ENCODE results near the gene GNAO1. TPM values are rescaled to one million over a fixed set of nuclear protein-coding genes. Genes with fewer than 3 reads are reported as not detected.
A peak's percentile ranks its signal among the peaks of the same experiment; 100 is the strongest.

GNAO1 gene
- 250 TPM for total RNA-seq (ENCODE audit: unreplicated experiment)
- long read RNA-seq, partial matches to known transcripts: 2 of 16 reads
- long read RNA-seq, other reads (novel, unspliced or antisense): 7 of 16 reads

DNA sequence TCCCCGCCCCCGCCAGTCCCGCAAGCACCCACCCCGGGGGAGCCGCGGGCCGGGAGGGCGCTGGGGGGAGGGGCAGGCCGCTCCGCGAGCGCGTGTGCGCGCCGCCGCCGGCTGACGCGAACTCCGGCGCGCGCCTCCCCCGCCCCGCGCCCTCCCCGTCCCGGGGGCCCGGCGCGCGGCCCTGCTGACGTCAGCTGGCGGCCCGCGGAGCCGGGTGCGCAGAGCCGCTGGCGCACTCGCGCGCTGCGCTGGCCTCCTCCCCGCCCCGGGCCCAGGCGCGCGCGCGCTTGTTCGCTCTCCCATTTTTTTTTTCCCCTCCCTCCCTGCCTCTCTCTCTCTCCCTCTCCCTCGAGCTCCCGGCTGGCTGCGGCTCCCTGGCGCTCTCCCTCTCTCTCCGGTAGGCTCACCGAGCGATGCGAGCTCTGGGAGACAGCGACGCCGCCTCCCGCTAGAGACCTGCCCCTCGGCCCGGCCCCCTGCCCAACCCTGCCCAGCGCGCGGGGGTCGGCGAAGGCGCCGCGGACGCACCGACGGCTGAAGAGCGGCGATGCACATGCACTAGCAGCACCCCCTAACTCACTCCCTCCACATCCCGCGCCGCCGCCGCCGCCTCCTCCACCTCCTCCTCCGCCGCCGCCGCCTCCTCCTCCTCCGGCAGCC lies at the start of gene GNAO1:
Gene GNAO1, plus strand, starts transcription at position 334 of the 660 bp plus-strand sequence. CDS start 747 bp downstream, outside the sequence.
- peaks cover 6% of the 10 kb centered on the region for H3K4me1 Mint-ChIP-seq (ENCODE audit: low read depth, unreplicated experiment)
- H3K27ac Mint-ChIP-seq (ENCODE audit: unreplicated experiment): peak within 1 kb of the TSS; percentile 89
- TF ChIP-seq, protein P1, sequence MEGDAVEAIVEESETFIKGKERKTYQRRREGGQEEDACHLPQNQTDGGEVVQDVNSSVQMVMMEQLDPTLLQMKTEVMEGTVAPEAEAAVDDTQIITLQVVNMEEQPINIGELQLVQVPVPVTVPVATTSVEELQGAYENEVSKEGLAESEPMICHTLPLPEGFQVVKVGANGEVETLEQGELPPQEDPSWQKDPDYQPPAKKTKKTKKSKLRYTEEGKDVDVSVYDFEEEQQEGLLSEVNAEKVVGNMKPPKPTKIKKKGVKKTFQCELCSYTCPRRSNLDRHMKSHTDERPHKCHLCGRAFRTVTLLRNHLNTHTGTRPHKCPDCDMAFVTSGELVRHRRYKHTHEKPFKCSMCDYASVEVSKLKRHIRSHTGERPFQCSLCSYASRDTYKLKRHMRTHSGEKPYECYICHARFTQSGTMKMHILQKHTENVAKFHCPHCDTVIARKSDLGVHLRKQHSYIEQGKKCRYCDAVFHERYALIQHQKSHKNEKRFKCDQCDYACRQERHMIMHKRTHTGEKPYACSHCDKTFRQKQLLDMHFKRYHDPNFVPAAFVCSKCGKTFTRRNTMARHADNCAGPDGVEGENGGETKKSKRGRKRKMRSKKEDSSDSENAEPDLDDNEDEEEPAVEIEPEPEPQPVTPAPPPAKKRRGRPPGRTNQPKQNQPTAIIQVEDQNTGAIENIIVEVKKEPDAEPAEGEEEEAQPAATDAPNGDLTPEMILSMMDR (IDR thresholded peaks at IDR 0.05; ENCODE audit: partially characterized antibody, unreplicated experiment): no peak
- H3K36me3 Mint-ChIP-seq (ENCODE audit: unreplicated experiment): no peaks in the 10 kb centered on the region
- peaks cover 15% of the 10 kb centered on the region for H3K9me3 Mint-ChIP-seq (ENCODE audit: unreplicated experiment)
- DNase-seq: peak; percentile 84
- H3K27me3 Mint-ChIP-seq (ENCODE audit: unreplicated experiment): peaks cover 11% of the 10 kb centered on the region
- peak within 1 kb of the TSS; percentile 99 for H3K4me3 Mint-ChIP-seq (ENCODE audit: unreplicated experiment)

- TF ChIP-seq, protein P1 (IDR thresholded peaks at IDR 0.05; ENCODE audit: partially characterized antibody, unreplicated experiment): no peak
- Mint-ChIP-seq H3K4me3 (ENCODE audit: unreplicated experiment) (no peak overlapping the region), H3K36me3 (ENCODE audit: unreplicated experiment) (no peaks in the 10 kb centered on the region), H3K9me3 (ENCODE audit: unreplicated experiment) (peaks cover under 1% of the 10 kb centered on the region), H3K4me1 (ENCODE audit: low read depth, unreplicated experiment) (peaks cover 4% of the 10 kb centered on the region), H3K27me3 (ENCODE audit: unreplicated experiment) (no peaks in the 10 kb centered on the region), H3K27ac (ENCODE audit: unreplicated experiment) (no peak overlapping the region)
- DNase-seq: no peak
These were observed 47.6 kb upstream of the GNAO1 start for GRCh38 chr16:56143666-56144065.

- no peak for DNase-seq
- H3K36me3 Mint-ChIP-seq (ENCODE audit: unreplicated experiment): no peaks in the 10 kb centered on the region
- peaks cover 1% of the 10 kb centered on the region for H3K9me3 Mint-ChIP-seq (ENCODE audit: unreplicated experiment)
- H3K27me3 Mint-ChIP-seq (ENCODE audit: unreplicated experiment): no peaks in the 10 kb centered on the region
- TF ChIP-seq, protein P1 (IDR thresholded peaks at IDR 0.05; ENCODE audit: partially characterized antibody, unreplicated experiment): no peak
- no peak overlapping the region for H3K4me3 Mint-ChIP-seq (ENCODE audit: unreplicated experiment)
- H3K4me1 Mint-ChIP-seq (ENCODE audit: low read depth, unreplicated experiment): peaks cover 4% of the 10 kb centered on the region
- no peak overlapping the region for H3K27ac Mint-ChIP-seq (ENCODE audit: unreplicated experiment)
These were observed 45.9 kb upstream of the GNAO1 start for GRCh38 chr16:56145369-56145768.

DNA sequence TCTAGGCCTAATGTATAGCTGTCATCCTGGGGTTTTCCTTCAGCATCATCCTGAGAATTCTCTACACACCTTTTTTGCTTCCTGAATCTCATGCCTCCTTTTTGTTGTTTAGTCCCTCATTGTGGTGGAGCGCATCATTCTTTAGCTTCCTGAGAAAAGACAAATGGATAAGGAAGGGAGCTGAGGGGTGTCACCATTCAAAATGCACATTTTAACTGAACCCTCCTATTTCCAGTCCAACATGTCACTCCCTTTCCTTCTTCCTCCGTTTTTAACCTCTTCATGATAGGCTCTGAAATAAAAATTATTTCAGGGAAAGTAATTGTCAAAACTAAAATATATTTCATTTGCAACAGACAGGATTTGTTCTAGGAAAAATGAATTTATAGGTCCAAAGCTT lies 39.7 kb upstream of the GNAO1 start:
- Mint-ChIP-seq H3K9me3 (ENCODE audit: unreplicated experiment) (peaks cover 6% of the 10 kb centered on the region), H3K36me3 (ENCODE audit: unreplicated experiment) (peaks cover 7% of the 10 kb centered on the region), H3K4me1 (ENCODE audit: low read depth, unreplicated experiment) (peaks cover 2% of the 10 kb centered on the region), H3K4me3 (ENCODE audit: unreplicated experiment) (no peak overlapping the region), H3K27me3 (ENCODE audit: unreplicated experiment) (peaks cover 6% of the 10 kb centered on the region), H3K27ac (ENCODE audit: unreplicated experiment) (no peak overlapping the region)
- no peak for DNase-seq
- TF ChIP-seq, protein P1 (IDR thresholded peaks at IDR 0.05; ENCODE audit: partially characterized antibody, unreplicated experiment): no peak

GRCh38 chr16:56161658-56162057 lies 29.6 kb upstream of the GNAO1 start:
- no peaks in the 10 kb centered on the region for H3K4me1 Mint-ChIP-seq (ENCODE audit: low read depth, unreplicated experiment)
- no peak for DNase-seq
- TF ChIP-seq, protein P1 (IDR thresholded peaks at IDR 0.05; ENCODE audit: partially characterized antibody, unreplicated experiment): no peak
- no peak overlapping the region for H3K27ac Mint-ChIP-seq (ENCODE audit: unreplicated experiment)
- H3K27me3 Mint-ChIP-seq (ENCODE audit: unreplicated experiment): no peaks in the 10 kb centered on the region
- H3K36me3 Mint-ChIP-seq (ENCODE audit: unreplicated experiment): no peaks in the 10 kb centered on the region
- no peaks in the 10 kb centered on the region for H3K9me3 Mint-ChIP-seq (ENCODE audit: unreplicated experiment)
- H3K4me3 Mint-ChIP-seq (ENCODE audit: unreplicated experiment): no peak overlapping the region
